ENCODE data around the gene HS3ST5.
"Not testable (repeated sequence)": the region's sequence is repeated elsewhere in the genome, so short reads cannot be mapped to it uniquely, and the experiment has no call there.

Gene HS3ST5

GRCh38 chr6:114039841-114040240 lies 303.0 kb downstream of the HS3ST5 start:
- DNase-seq, result no peak

DNA sequence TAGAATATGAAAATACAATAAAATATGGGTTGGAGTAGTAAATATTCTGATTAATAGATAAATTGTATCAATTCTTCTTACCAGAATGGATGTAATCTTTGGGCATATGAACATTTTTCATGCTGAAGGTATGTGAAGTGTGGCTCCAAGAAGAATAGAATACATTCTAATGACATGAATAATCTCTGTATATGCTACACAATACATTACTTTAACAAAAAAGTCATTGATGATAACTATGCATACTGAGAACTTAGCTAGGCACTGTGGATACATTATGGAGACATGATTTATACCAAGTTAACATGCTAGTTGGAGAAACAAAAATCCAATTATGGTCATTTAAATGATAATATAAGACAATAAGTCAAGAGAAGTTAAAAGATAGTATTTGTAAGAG lies 309.2 kb downstream of the HS3ST5 start:
- DNase-seq, result no peak

DNA sequence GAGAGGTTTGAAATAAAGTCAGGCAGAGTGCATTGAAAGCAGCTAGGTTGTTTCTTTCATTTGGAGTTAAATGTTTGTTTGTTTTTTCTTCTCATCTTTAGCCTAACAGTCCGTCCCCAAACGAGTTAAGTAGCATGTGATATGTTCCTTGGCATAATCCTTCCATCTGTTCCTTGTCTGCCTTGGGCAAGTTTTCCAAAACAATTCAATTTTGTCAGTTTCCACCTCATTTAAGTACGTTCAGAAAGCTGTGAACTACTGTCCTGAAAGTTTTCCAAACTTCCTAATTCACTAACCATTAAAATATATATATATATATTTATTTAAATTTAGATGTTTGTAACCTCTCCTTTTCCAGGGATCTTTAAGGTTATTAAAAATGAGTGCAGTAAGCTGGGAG lies 310.1 kb downstream of the HS3ST5 start:
- DNase-seq, result no peak

GRCh38 chr6:114030767-114031166 lies 312.1 kb downstream of the HS3ST5 start:
- no peak for DNase-seq

GRCh38 chr6:114024746-114025145 lies 318.1 kb downstream of the HS3ST5 start:
- DNase-seq, result no peak

DNA sequence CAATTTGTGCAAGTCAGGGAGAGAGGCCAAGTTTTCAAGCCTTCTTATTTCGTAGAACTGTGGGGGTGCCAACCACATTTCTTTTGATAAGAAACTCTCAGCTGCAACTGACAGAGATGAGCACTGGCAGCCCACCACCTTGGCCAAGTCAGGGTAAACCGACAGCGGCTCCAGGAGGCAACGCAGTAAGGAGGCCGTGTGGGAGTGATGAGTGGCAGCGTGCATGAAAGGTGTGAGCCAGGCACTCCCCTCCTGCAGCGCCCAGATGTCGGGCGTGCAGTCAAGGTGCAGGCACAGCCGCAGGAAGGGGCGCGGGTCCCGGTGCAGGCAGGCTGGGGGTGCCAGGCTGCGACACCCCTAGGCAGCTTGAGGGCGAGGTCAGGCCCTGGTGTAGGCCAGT lies 322.6 kb downstream of the HS3ST5 start:
- no peak for DNase-seq

DNA sequence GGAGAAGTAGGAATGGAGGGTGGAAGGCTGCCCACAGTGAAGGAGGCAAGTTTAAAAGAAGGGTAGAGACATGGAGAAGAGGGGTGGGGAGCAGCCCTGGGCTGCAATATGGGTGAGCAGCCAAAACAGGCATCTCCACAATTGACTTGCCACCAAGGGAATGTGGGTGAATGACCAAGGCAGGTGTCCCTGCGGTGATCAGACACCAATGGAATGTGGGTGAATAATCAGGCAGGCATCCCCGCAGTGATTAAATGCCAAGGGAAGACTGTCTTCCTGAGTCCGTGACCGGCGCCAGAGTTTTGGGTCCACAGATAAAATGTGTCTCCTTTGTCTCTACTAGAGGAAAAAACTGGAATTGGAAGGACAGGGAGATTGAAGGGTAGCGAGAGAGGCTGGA lies 325.7 kb downstream of the HS3ST5 start:
- not testable (repeated sequence) for DNase-seq

DNA sequence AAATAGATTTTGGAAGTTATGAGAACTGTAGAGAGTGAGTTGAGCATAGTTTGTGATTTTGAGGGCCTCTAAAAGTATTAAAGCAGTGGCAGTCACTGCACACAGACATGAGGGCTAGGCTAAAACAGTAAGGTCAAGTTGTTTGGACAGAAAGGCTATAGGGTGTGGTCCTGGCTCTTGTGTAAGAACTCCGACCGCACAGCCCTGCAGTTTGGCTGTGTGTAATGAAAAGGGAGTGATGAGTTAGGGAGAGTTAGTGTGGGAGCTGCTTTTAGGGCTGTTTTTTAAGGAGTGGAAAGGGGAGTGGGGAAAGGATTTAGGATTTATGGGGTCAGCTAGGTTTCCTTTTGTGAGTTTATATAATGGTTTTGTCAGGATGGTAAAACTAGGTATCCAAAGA lies 328.7 kb downstream of the HS3ST5 start:
- DNase-seq, result not testable (repeated sequence)

DNA sequence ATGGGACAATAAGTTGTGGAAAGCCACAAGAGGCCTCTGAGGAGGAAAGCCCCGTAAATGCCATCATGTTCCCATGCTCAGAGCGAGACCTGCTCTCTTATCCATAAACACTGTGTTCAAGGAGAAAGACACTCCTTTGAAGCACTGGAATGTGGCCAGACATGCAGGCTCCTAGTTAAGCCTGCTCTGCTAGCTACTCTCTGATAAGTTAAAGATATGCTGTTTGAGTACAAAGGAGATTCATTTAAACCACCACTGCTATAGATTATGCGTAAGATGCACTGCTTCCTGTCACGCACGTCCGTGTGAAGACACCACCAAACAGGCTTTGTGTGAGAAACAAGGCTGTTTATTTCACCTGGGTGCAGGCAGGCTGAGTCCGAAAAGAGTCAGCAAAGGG lies 331.3 kb downstream of the HS3ST5 start:
- not testable (repeated sequence) for DNase-seq

- DNase-seq, result no peak
Measured at GRCh38 chr6:114010540-114010939, 332.3 kb downstream of the HS3ST5 start.

DNA sequence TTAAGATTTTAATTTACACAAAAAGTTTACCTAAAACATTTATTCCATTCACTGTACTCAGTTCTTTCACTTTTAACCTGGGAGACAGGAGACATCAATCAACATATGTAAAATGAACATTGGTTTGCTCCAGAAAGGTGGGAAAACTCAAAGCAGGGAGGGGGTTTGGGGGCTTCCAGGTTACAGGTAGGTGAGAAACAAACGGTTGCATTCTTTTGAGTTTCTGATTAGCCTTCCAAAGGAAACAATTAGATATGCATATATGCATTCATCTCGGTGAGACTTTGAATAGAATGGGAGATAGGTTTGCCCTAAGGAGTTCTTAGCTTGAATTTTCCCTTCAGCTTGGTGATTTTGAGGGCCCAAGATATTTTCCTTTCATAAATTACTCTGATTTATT lies 333.6 kb downstream of the HS3ST5 start:
- no peak for DNase-seq

DNA sequence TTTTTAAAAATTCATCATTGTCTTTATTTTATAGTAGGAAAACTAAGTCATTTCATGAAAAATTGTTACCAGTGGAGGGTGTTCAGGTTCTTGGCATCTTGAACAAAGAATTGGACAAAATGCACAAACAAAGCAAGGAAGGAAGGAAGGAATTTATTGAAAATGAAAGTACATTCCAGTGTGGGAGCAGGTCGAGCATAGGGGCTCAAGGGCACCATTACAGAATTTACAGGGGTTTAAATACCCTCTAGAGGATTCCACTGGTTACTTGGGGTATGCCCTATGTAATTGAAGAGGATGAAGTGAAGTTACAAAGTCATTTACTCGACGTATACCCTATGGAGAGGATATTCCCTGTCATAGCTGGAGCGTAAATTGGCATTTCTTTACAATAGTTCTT lies 334.5 kb downstream of the HS3ST5 start:
- no peak for DNase-seq

GRCh38 chr6:114007516-114007915 lies 335.3 kb downstream of the HS3ST5 start:
- no peak for DNase-seq
